Activated CD4-positive, alpha-beta T cell treated with anti-CD3 and anti-CD28 coated beads, Interleukin-2, amount 50 U/mL, for 1 hour (primary cell): Measurements from ENCODE around the gene GFY.
"Not testable (repeated sequence)": the region's sequence is repeated elsewhere in the genome, so short reads cannot be mapped to it uniquely, and the experiment has no call there.

Experiments
- DNase-seq: peaks from one replicate; pipeline ENCODE4 v3.0.0-alpha.2; 2020

GFY gene

DNA sequence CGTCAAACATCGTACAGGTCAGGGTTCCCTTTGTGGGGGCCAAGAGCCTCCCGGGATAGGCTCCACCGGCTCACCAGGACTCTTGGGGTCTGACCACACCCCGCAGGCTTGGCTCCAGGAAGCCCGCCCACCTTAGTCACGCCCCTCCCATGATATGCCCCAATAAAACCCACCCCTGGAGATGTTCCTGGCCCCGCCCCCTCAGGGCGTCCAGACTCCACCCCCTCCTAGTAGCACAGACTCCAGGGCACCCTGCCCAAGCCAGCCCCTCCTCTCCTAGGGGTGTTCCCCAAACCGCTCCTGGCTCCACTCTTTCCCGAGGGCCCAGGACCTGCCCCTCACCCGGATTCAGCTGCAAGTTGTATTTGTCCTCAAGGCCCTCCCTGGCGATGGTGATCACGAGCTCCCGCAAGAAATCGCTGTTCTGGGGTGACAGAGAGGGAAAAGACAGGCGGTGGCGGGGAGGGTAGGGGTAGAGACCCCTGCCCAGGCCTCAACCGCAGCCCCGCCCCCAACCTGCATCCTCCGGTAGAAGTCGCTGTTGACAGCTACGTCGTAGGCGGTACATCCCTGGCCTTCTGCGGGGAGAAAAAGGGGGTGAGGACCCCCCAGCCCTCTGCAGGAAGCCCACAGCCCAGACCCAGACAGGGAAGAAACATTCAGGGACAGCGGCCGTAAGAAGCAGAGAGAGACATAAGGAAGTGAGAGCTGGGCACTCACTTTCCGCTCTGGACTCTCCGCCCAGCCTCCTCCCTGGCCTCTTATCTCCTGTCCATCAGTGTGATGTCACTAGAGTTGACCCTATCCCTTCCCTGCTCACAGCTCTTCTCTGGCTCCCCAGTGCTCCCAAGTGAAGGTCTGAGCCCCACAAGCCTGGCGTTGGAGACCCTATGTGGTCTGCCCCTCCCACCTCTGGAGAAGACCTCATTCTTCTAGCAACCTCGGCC, 22.6 kb downstream of the GFY start:
- DNase-seq = no peak

DNA sequence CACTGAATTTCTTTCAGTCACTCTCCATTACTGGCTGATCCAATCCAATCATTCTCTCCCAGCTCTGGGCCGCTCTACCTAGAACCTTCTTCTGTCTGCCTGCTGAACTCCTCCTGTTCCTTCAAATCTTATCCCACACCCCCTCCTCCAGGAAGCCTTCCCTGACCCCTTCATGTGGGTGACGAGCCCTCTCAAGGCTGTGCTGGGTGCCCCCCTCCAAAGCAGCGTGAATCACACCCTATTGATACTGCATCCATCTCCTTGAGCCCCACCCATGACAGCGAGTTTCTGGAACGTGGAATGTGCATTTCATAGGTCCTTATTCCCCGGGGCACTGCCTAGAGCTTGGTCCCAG, 23.2 kb downstream of the GFY start:
- DNase-seq = no peak

DNA sequence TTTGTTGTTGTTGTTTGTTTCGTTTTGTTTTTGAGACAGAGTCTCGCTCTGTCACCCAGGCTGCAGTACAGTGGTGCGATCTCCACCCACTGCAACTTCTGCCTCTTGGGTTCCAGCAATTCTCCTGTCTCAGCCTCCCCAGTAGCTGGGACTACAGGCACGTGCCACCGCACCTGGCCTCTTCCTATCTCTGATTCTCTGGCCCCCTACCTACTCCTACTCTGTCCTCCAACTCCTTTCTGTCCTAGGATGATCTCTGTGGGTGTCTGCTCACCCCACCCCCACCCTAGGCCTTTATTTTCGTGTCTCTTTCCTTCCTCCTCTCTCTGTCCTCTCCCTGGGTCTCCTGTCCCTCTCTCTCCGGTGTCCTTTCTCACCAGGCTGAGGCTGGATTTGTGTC, 25.2 kb downstream of the GFY start:
- no peak for DNase-seq

DNA sequence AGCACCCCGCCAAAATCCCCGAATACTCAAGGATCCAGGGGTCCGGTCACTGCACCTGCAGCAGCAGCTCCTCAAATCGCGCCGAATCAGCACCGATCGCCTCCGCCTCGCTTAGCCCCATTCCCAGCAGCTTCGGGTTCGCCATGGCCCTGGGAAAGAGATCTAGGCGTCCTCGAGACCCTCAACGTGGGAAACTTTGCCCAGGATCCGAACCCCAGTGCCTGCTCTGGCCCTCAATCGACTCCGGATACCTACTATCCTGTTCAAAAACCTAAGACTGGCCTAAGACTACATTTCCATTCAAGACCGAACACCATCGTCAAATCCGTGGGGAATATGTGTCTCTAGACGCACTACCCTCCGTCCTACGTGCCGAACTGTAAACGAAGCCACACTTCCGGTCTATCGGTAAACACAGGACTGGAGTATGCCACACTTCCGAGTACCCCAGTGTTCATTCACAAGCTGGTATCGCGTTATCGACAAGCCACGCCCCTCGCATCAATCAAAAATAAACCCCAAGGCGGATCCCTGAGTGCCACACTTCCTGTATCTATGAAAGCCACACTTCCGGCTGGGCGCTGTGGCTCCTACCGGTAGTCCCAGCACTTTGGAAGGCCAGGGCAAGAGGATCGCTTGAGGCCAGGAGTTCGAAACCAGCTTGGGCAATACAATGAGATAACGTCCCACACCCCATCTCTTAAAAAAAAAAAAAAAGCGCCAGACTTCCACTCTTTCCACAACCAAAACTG, 26.4 kb downstream of the GFY start, which contains the start of gene PIH1D1:
TSS of gene PIH1D1 (minus strand) at position 385 of the 752 bp plus-strand sequence. CDS start at position 145, 240 bp downstream.
- DNase-seq = peak; percentile 91

DNA sequence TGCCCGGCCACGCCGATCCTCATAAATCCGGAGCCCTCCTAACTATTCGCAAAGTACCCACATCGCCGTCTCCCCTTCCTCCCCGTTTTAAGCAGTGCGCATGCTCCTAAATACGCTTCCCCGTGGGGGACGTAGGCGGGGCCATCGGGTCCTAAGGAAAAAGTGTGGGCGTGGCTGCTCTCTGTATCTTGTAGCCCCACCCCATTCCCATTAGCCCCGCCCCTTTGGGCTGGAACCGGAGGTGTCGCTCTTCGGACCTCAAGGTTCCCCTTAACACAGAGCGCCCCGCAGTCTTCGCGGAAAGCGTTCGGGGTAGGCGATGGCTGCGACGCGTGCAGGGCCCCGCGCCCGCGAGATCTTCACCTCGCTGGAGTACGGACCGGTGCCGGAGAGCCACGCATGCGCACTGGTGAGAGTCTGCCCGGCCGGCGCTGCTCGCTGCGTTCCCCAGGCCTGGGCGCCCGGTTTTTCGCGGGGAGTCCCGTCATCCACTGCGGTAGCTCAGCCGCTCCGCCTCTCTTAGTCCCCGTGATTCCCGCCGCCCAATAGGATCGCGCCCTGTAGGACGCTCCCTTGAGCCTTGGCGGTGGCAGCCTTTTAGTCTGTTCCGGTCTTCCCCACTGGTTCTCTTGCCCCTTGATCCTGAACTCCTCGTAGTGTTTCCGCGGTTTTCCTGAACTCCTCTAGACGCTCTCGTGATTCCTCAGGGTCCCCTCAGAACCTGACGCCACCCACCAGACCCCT, 28.0 kb downstream of the GFY start, which contains the start of gene ALDH16A1:
TSS of gene ALDH16A1 (plus strand) at position 213 of the 744 bp plus-strand sequence. CDS start at position 320, 107 bp downstream.
- DNase-seq = peak; percentile 97

DNA sequence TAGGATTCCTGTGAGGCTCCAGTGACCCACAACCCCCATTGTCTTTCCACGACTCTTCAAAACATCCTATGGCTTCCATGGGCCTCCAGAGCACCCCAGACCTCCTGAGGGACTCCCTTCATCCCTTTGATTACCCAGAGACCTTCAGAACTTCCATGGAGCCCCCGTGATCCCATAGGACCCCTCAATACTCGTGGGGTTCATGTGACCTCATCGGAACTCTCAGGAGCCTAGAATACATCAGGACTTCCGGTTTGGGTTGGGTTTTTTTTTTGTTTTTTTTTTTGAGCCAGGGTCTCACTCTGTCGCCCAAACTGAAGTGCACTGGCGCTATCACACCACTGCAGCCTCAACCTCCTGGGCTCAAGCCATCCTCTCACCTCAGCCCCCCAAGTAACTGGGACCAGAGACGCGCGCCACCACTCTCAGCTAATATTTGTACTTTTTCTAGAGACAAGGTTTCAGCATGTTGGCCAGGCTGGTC, 28.6 kb downstream of the GFY start:
- no peak for DNase-seq

DNA sequence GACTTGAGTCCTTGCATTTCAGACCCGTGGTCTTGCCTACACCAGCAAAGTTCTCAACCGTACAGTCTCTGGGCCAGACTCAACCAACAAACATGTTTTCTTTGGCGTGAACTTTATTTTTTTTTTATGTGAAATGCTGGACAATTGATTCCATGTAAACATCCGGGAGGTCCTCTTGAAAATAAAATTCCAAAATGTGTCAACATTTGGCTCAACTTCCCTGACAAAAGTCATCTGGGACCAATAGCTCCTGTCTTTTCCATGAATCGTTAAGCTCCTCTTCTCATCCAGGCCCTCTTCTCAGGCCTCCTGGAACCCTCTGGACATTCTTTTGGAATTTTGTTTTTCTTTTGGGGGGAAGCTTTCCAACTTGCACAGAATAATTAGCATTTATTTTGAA, 30.6 kb downstream of the GFY start:
- no peak for DNase-seq

DNA sequence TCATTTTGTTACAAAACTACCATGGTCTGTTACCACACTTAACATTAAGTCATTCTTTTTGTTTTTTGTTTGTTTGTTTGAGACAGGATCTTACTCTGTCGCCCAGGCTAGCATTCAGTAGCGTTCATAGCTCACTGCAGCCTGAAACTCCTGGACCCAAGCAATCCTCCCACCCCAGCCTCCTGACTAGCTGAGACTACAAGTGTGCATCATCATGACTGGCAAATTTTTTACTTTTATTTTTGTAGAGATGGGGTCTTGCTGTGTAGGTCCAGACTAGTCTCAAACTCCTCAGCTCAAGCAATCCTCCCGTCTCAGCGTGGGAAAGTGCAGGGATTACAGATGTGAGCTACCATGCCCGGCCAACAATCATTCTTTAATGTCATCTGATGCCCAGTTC, 31.1 kb downstream of the GFY start:
- no peak for DNase-seq

DNA sequence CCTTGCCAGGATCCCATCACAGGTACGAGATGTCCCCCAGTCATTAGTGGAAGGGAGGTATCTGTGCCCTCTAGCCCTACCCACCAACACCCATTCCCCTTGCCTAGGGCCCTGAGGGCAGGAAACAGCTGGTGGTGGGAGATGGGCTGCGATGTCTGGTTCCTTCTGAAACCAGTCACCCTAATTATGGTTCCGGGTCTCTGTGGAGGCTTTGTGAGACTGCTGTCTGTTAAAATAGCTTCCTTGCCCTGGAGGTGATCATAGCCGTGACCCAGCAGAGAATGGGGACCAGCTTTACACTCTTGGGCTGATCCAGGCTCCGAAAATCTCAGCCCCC, 33.3 kb downstream of the GFY start:
- DNase-seq = no peak

DNA sequence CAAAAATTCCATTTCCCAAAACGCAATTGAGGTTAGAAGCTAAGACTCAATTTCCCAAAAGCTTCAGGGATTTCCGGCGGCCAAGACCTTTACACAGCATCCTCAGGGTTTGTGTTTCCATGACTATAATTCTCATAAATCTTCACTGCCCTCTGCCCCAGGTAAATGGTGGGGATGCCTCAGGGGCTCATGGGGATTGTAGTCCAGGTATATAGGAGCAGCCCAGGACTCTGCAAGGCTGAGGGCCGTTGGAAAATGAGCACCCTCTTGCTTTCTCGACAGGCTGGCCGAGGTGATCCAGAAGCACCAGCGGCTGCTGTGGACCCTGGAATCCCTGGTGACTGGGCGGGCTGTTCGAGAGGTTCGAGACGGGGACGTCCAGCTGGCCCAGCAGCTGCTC, 34.2 kb downstream of the GFY start:
- no peak for DNase-seq

DNA sequence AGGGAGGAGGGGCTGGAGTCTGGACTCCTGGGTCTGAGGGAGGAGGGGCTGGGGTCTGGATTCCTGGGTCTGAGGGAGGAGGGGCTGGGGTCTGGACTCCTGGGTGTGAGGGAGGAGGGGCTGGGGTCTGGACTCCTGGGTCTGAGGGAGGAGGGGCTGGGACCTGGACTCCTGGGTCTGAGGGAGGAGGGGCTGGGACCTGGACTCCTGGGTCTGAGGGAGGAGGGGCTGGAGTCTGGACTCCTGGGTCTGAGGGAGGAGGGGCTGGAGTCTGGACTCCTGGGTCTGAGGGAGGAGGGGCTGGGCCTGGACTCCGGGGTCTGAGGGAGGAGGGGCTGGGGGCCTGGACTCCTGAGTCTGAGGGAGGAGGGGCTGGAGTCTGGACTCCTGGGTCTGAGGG, 35.9 kb downstream of the GFY start:
- DNase-seq = not testable (repeated sequence)

DNA sequence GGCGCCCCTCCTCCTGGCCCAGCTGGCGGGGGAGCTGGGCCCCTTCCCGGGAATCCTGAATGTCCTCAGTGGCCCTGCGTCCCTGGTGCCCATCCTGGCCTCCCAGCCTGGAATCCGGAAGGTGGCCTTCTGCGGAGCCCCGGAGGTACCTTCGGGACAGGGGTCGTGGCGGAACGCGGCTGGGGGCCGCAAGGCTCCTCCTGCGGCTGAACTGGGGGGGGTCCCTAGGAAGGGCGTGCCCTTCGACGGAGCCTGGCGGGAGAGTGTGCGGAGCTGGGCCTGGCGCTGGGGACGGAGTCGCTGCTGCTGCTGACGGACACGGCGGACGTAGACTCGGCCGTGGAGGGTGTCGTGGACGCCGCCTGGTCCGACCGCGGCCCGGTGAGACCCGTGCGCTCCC, 36.5 kb downstream of the GFY start:
- DNase-seq = no peak

DNA sequence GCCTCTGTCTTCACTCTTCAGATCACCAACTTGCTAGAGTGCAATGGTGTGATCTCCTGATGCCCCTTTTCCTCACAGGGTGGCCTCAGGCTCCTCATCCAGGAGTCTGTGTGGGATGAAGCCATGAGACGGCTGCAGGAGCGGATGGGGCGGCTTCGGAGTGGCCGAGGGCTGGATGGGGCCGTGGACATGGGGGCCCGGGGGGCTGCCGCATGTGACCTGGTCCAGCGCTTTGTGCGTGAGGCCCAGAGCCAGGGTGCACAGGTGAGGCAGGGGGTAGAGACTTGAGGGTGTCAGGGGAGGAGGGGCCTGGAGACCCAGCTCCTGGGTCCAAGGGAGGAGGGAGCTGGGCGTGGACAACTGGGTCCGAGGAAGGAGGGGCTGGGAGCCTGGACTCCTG, 37.3 kb downstream of the GFY start:
- DNase-seq = no peak

DNA sequence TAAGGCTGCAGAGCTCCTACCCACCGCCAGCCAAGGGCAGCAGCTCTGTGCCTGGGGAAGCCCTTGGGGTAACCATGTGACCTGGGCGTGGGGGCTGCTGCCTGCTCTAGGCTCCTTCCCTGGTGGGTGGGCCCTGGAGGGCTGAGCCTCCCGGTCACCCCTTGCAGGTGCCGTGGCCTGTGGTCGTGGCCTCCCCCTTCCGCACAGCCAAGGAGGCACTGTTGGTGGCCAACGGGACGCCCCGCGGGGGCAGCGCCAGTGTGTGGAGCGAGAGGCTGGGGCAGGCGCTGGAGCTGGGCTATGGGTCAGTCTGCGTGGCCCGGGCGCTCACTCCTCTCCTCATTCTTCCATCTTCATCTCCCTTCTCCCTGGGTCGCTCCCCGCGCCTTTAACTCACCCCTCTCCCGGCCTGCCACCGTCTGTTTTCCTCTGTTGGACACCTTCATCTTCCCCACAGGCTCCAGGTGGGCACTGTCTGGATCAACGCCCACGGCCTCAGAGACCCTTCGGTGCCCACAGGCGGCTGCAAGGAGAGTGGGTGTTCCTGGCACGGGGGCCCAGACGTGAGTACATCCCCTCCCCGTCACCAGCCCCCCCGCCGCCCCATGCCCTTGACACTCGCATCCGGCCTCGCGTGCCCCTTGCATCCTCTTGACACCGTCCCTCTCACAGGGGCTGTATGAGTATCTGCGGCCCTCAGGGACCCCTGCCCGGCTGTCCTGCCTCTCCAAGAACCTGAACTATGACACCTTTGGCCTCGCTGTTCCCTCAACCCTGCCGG, 39.0 kb downstream of the GFY start:
- no peak for DNase-seq

DNA sequence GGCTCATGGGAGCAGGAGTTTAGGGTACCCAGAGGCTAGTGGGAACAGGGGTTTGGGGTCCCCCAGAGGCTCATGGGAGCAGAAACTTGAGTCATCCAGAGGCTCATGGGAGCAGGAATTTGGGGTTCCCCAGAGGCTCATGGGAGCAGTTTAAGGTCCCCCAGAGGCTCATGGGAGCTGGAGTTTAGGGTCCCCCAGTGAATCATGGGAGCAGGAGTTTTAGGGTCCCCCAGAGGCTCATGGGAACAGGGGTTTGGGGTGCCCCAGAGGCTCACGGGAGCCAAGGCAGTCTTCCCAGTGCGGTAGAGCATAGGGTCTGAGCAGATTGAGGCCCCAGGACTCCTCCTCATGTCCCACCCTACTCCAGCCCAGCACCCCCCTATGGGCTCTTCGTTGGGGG, 40.2 kb downstream of the GFY start:
- no peak for DNase-seq

DNA sequence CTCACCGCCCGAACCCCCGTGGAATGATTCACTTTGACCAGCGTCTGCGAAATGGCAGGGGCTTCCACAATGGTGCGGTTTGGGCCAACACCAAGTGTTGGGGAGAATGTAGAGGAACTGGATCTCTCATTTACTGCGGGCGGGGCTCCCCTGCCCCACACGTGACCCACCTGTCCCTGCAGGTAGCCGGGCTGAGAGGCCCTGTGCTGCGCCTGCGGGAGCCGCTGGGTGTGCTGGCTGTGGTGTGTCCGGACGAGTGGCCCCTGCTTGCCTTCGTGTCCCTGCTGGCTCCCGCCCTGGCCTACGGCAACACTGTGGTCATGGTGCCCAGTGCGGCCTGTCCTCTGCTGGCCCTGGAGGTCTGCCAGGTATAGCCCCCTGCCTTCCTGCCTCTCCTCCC, 43.0 kb downstream of the GFY start:
- no peak for DNase-seq

DNA sequence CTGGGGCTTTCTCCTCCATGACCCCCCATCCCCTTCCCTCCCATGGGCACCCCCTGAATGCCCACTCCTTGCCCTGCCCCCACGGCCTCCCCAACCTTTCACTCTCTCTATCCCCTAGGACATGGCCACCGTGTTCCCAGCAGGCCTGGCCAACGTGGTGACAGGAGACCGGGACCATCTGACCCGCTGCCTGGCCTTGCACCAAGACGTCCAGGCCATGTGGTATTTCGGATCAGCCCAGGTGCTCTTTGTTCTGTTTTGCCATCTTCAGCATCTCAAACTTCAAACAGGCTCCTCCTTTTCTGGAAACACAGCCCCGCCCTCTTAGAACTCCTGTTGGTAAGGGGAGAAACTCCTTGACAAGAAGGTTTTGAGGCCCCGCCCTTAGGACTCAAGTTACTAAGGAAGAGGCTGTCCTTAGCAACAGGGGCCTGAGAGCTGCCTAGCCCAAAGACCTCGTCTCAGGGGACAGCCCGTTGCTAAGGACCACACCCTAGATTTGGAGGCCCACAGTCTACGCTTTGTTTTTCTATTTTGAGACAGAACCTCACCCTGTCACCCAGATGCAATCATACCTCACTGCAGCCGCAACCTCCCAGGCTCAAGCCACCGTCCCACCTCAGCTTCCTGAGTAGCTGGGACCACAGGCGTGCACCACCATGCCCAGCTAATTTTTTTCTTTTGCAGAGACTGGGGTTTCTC, 43.7 kb downstream of the GFY start:
- DNase-seq = peak; percentile 89

DNA sequence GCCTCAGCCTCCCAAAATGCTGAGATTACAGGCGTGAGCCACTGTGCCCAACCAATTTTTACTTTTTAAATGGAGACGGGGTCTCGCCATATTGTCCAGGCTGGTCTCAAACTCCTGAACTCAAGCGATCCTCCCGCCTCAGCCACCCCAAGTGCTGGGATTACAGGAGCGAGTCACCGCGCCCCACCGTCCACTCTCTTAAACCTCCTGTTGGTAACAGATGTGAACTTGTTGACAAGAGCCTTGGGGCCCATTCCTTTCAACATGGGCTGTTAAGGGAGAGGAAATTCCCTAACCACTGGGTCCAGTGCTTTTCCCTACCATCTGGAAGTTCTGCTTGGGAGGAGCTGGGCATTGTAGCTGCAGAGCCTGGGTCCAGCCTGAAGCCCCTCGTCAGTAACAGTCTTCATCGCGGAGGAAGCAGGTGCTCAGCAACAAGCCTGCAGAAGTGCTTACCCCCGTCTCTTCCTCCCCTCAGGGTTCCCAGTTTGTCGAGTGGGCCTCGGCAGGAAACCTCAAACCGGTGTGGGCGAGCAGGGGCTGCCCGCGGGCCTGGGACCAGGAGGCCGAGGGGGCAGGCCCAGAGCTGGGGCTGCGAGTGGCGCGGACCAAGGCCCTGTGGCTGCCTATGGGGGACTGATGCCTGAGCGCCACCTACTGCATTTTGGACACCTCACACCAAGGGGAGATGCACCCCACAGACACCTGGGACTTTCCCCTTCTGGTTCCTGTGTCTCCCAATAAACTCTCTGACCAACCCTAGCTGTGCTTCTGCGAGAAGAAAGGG, 44.8 kb downstream of the GFY start:
- peak; percentile 67 for DNase-seq

DNA sequence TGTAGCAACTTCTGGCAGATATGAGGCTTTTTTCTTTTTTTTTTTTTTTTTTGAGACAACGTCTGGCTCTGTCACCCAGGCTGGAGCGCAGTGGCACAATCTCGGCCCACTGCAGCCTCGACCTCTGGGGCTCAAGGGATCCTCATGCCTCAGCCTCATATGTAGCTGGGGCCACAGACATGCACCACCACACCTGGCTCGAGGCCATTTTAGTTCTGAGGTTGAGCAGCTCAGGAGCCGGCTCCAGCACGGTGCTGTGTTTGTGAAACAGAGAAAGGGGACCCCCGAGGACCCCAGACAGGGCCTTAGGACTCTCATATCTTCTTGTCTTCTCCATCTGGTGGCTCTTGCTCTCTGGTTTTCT, 45.4 kb downstream of the GFY start:
- no peak for DNase-seq

DNA sequence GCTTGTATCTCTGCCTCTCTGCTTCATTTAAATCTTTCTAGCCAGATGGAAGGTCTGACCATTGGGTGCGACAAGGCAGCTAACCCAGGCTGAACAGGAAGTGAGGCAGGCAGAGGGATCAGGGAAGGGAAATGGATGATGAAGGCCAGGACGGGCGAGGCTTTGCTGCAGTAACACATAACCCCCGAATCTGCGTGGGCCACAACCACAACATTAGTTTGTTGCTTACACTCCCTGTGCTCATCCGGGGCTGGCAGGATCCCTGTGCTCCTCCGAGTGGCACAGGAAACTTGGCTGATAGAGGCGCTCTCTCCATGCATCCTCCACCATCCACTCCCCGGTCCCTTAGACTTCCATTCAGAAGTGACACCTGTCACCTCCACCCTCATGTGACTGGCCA, 47.7 kb downstream of the GFY start:
- DNase-seq = no peak

DNA sequence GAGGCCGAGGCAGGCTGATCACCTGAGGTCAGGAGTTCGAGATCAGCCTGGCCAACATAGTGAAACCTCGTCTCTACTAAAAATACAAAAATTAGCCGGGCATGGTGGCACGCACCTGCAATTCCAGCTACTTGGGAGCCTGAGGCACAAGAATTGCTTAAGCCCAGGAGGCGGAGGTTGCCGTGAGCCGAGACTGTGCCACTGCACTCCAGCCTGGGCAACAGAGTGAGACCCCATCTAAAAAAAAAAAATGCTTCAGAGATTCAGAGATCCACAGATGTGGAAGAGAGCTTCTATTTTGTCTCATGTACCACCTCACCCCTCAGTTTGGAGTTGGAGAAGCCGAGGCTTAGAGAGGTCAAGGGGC, 48.3 kb downstream of the GFY start:
- not testable (repeated sequence) for DNase-seq
